HCT116 (cell line): ENCODE measurements around the gene LAMTOR4. TPM values are rescaled to one million over a fixed set of nuclear protein-coding genes. Genes with fewer than 3 reads are reported as not detected.

Experiments
- ATAC-seq: fragments of 200-7000 bp; cut with Tn5 transposase; 2 replicates; pipeline ENCODE4 v1.9.1; 2020; ENCODE audit warnings: mild to moderate bottlenecking, moderate library complexity
- BruUV-seq: library from RNA; stranded (reverse); fragments of 400-500 nt; replicated peaks from 2 replicates; lab custom pipeline; 2021; lab: Mats Ljungman, UMichigan
- CTCF ChIA-PET: fragments of 300-600 bp; sonication (Branson Sonifier 250); formaldehyde crosslinking; loops from one replicate; lab custom pipeline; 2021; ENCODE audit warnings: antibody characterized with exemption; lab: Charles Lee
- POLR2A ChIA-PET: fragments of 300-600, 350-600 bp; sonication (Branson Sonifier 250); formaldehyde crosslinking; loops from one replicate; lab custom pipeline; 2021; ENCODE audit warnings: antibody characterized with exemption; lab: Charles Lee
- RAD21 ChIA-PET, 2 experiments: fragments of 300-600 bp; sonication (Branson Sonifier 250); formaldehyde crosslinking; loops; one replicate each; lab custom pipeline; 2023; ENCODE audit warnings: low total read pairs in 2 of 2; ENCODE audit not compliant: uncharacterized antibody in 2 of 2, unreplicated experiment in 2 of 2, low non-redundant PET in 1 of 2; lab: Charles Lee
- DNase-seq: peaks from one replicate; pipeline ENCODE4 v3.0.0-alpha.2; 2010; ENCODE audit warnings: low read depth, low spot score
- H2AFZ ChIP-seq: fragments of 200-600 bp; shearing (Covaris generic), sonication (generic); 2 replicates; pipeline ENCODE4 v1.6.1; 2017; ENCODE audit warnings: low read depth, mixed run types, mixed read lengths, antibody characterized with exemption, low read length; ENCODE audit not compliant: poor library complexity, severe bottlenecking
- H3K27ac ChIP-seq: 2 replicates; pipeline ENCODE4 v1.5.1; 2012; ENCODE audit warnings: low read depth, low read length
- H3K27me3 ChIP-seq: fragments of 200-600 bp; sonication (generic); 2 replicates; pipeline ENCODE4 v1.6.1; 2016; ENCODE audit warnings: mixed run types, low read length, mixed read lengths; ENCODE audit not compliant: insufficient read depth
- H3K36me3 ChIP-seq, 2 experiments: fragments of 200-500 bp in 1 of 2; fragments of 200-600 bp in 1 of 2; sonication (Bioruptor generic) in 1 of 2; sonication (generic) in 1 of 2; 2 replicates each; pipeline versions ENCODE4 v1.5.1 to v1.6.1; 2014 to 2016; ENCODE audit warnings: low read length in 2 of 2, inconsistent platforms in 1 of 2, mixed read lengths in 1 of 2, mixed run types in 1 of 2; ENCODE audit not compliant: insufficient read depth in 2 of 2, control insufficient read depth in 1 of 2
- H3K4me1 ChIP-seq, 2 experiments: fragments of 200-600 bp in 1 of 2; sonication (generic) in 1 of 2; 2 replicates each; pipeline versions ENCODE4 v1.5.1 to v1.6.1; 2012 to 2017; ENCODE audit warnings: low read length in 2 of 2, inconsistent platforms in 1 of 2, mild to moderate bottlenecking in 1 of 2, mixed read lengths in 1 of 2, mixed run types in 1 of 2, moderate library complexity in 1 of 2; ENCODE audit not compliant: insufficient read depth in 2 of 2, control insufficient read depth in 1 of 2
- H3K4me2 ChIP-seq: fragments of 200-600 bp; sonication (generic); 2 replicates; pipeline ENCODE4 v1.6.1; 2017; ENCODE audit warnings: mixed run types, low read length, mixed read lengths
- H3K4me3 ChIP-seq, 2 experiments: fragments of 200-600 bp in 1 of 2; sonication (generic) in 1 of 2; replicated peaks in 1 of 2; 2 replicates each; pipeline ENCODE4 v1.5.1; 2011 to 2016; ENCODE audit warnings: low read length in 2 of 2, control low read depth in 1 of 2, low read depth in 1 of 2, mild to moderate bottlenecking in 1 of 2, mixed read lengths in 1 of 2, mixed run types in 1 of 2
- H3K79me2 ChIP-seq: fragments of 200-600 bp; sonication (generic); 2 replicates; pipeline ENCODE4 v1.6.1; 2017; ENCODE audit warnings: mild to moderate bottlenecking, mixed run types, low read length, moderate library complexity, mixed read lengths; ENCODE audit not compliant: insufficient read depth
- H3K9ac ChIP-seq: fragments of 200-600 bp; sonication (generic); 2 replicates; pipeline ENCODE4 v1.6.1; 2016; ENCODE audit warnings: low read length, mixed read lengths
- H3K9me2 ChIP-seq: fragments of 200-600 bp; sonication (generic), shearing (Covaris generic); 2 replicates; pipeline ENCODE4 v1.6.1; 2017; ENCODE audit warnings: mixed run types, mild to moderate bottlenecking, moderate library complexity; ENCODE audit not compliant: insufficient read depth
- H3K9me3 ChIP-seq, 2 experiments: fragments of 200-500 bp in 1 of 2; fragments of 200-600 bp in 1 of 2; sonication (Bioruptor generic) in 1 of 2; sonication (generic) in 1 of 2; 2 replicates each; pipeline ENCODE4 v1.6.1; 2014 to 2017; ENCODE audit warnings: low read length in 2 of 2, mixed read lengths in 2 of 2, inconsistent platforms in 1 of 2, low read depth in 1 of 2, mild to moderate bottlenecking in 1 of 2, mixed run types in 1 of 2, moderate library complexity in 1 of 2; ENCODE audit not compliant: control insufficient read depth in 1 of 2, insufficient read depth in 1 of 2
- H4K20me1 ChIP-seq: fragments of 200-600 bp; sonication (generic), shearing (Covaris generic); 2 replicates; pipeline ENCODE4 v1.6.1; 2017; ENCODE audit warnings: mixed run types, mild to moderate bottlenecking, moderate library complexity; ENCODE audit not compliant: insufficient read depth
- ATF3 ChIP-seq: IDR thresholded peaks from 2 replicates; pipeline ENCODE4 v1.6.1; 2012
- CBX3 ChIP-seq: IDR thresholded peaks from 2 replicates; pipeline ENCODE4 v1.6.1; 2012; ENCODE audit warnings: low read depth
- CEBPB ChIP-seq: IDR thresholded peaks from 2 replicates; pipeline ENCODE4 v1.6.1; 2012; ENCODE audit warnings: low read depth
- EGR1 ChIP-seq: IDR thresholded peaks from 2 replicates; pipeline ENCODE4 v1.6.1; 2012; ENCODE audit warnings: low read depth
- ELF1 ChIP-seq: IDR thresholded peaks from 2 replicates; pipeline ENCODE4 v1.6.1; 2012; ENCODE audit warnings: low read depth, borderline replicate concordance
- EZH2 ChIP-seq: fragments of 200-600 bp; sonication (generic); IDR thresholded peaks from 2 replicates; pipeline ENCODE4 v1.6.1; 2017; ENCODE audit warnings: antibody characterized with exemption, mixed run types
- EZH2phosphoT487 ChIP-seq: fragments of 200-600 bp; IDR thresholded peaks from 2 replicates; pipeline ENCODE4 v1.6.1; 2018; ENCODE audit warnings: antibody characterized with exemption, borderline replicate concordance
- FOSL1 ChIP-seq: IDR thresholded peaks from 2 replicates; pipeline ENCODE4 v1.6.1; 2012; ENCODE audit warnings: low read depth
- JUND ChIP-seq: IDR thresholded peaks from 2 replicates; pipeline ENCODE4 v1.6.1; 2012
- POLR2A ChIP-seq: IDR thresholded peaks from 2 replicates; pipeline ENCODE4 v1.7.0; 2011; ENCODE audit warnings: borderline replicate concordance; ENCODE audit not compliant: insufficient read depth, insufficient read length; ENCODE audit errors: extremely low read depth
- POLR2AphosphoS5 ChIP-seq: IDR thresholded peaks from 2 replicates; pipeline ENCODE4 v1.6.1; 2011; ENCODE audit warnings: mild to moderate bottlenecking, low read depth, low read length, moderate library complexity
- RAD21 ChIP-seq: IDR thresholded peaks from 2 replicates; pipeline ENCODE4 v1.6.1; 2012; ENCODE audit warnings: low read depth, mild to moderate bottlenecking
- SIN3A ChIP-seq: IDR thresholded peaks from 2 replicates; pipeline ENCODE4 v1.6.1; 2012; ENCODE audit warnings: low read depth
- SRF ChIP-seq: IDR thresholded peaks from 2 replicates; pipeline ENCODE4 v1.6.1; 2012; ENCODE audit warnings: low read depth
- TCF7L2 ChIP-seq: IDR thresholded peaks from 2 replicates; pipeline ENCODE4 v1.7.0; 2011; ENCODE audit warnings: borderline replicate concordance, inconsistent platforms; ENCODE audit not compliant: insufficient read depth, insufficient read length; ENCODE audit errors: extremely low read depth
- YY1 ChIP-seq: IDR thresholded peaks from 2 replicates; pipeline ENCODE4 v1.6.1; 2011; ENCODE audit warnings: low read length, low read depth, moderate library complexity, mild to moderate bottlenecking; ENCODE audit not compliant: insufficient replicate concordance; ENCODE audit errors: extremely low read depth
- ZFX ChIP-seq: fragments of 450-650 bp; IDR thresholded peaks from 2 replicates; pipeline ENCODE4 v1.6.1; 2017
- ZNF274 ChIP-seq: fragments of 200-500 bp; sonication (Bioruptor generic); IDR thresholded peaks from 2 replicates; pipeline ENCODE4 v1.6.1; 2014; ENCODE audit warnings: mild to moderate bottlenecking, low read depth, low read length, inconsistent platforms
- intact Hi-C: fragments of 100-400 bp; cut with micrococcal nuclease; formaldehyde crosslinking; loops from 2 replicates; pipeline ENCODE4 v1.10.0; 2022
- total RNA-seq: library from RNA; stranded (reverse); gene quantifications from one replicate; pipeline ENCODE4 v1.2.1, GENCODE V29; 2021; ENCODE audit not compliant: unreplicated experiment
- TF ChIP-seq, protein P1 (sequence below): IDR thresholded peaks from 2 replicates; pipeline ENCODE4 v1.6.1; 2012
- TF ChIP-seq, protein P2 (sequence below): IDR thresholded peaks from 2 replicates; pipeline ENCODE4 v1.6.1; 2011; ENCODE audit warnings: mild to moderate bottlenecking, low read length, moderate library complexity; ENCODE audit not compliant: insufficient replicate concordance; ENCODE audit errors: extremely low read depth

The LAMTOR4 gene
- total RNA-seq, 1 experiment from 2014 or later, result 152 TPM

- TF ChIP-seq POLR2AphosphoS5, result no peak; the same call in 1 of the 2 replicates
- no peak for TF ChIP-seq EZH2
- TF ChIP-seq ELF1, result no peak
- no peak for TF ChIP-seq EZH2phosphoT487
- no peak for TF ChIP-seq JUND
- TF ChIP-seq, protein P1, sequence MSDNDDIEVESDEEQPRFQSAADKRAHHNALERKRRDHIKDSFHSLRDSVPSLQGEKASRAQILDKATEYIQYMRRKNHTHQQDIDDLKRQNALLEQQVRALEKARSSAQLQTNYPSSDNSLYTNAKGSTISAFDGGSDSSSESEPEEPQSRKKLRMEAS, result no peak
- TF ChIP-seq CBX3, result no peak
- TF ChIP-seq ZNF274, result no peak
- TF ChIP-seq SIN3A, result no peak
- TF ChIP-seq POLR2A, result no peak
Measured at GRCh38 chr7:100111156-100111555, 37.6 kb upstream of the LAMTOR4 start (continued).

- ATAC-seq (no peak), DNase-seq (no peak)
- Histone ChIP-seq H3K36me3 (peaks cover 3 to 18% of the 10 kb centered on the region in 2 experiments; a peak in 3 of 4 replicates), H3K79me2 (no peaks in the 10 kb centered on the region), H3K4me3 (no peak overlapping the region), H3K4me1 (no peaks in the 10 kb centered on the region), H2AFZ (no peak overlapping the region), H3K27me3 (no peaks in the 10 kb centered on the region), H4K20me1 (no peaks in the 10 kb centered on the region), H3K9me2 (no peaks in the 10 kb centered on the region), H3K4me2 (no peak overlapping the region), H3K9ac (no peak overlapping the region), H3K27ac (no peak overlapping the region), H3K9me3 (no peaks in the 10 kb centered on the region)
- ChIA-PET POLR2A (no interaction called here), CTCF (no interaction called here), RAD21 (no interaction called here)
- BruUV-seq, result no TSS peak
- TF ChIP-seq, protein P1, result no peak
- TF ChIP-seq ELF1 (no peak), YY1 (no peak), FOSL1 (no peak), ZNF274 (no peak), SIN3A (no peak), TCF7L2 (no peak), ATF3 (no peak), EGR1 (no peak), POLR2AphosphoS5 (no peak), CEBPB (no peak), JUND (no peak), SRF (no peak), POLR2A (no peak), RAD21 (no peak), EZH2 (no peak), ZFX (no peak), CBX3 (no peak)
- TF ChIP-seq, protein P2, sequence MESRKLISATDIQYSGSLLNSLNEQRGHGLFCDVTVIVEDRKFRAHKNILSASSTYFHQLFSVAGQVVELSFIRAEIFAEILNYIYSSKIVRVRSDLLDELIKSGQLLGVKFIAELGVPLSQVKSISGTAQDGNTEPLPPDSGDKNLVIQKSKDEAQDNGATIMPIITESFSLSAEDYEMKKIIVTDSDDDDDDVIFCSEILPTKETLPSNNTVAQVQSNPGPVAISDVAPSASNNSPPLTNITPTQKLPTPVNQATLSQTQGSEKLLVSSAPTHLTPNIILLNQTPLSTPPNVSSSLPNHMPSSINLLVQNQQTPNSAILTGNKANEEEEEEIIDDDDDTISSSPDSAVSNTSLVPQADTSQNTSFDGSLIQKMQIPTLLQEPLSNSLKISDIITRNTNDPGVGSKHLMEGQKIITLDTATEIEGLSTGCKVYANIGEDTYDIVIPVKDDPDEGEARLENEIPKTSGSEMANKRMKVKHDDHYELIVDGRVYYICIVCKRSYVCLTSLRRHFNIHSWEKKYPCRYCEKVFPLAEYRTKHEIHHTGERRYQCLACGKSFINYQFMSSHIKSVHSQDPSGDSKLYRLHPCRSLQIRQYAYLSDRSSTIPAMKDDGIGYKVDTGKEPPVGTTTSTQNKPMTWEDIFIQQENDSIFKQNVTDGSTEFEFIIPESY, result no peak
- intact Hi-C loops, result no loop called here
Measured at GRCh38 chr7:100111914-100112313, 36.8 kb upstream of the LAMTOR4 start.
